GM20000 (cell line): ENCODE data around the gene RALGAPA2.

Experiments
- DNase-seq: peaks from one replicate; pipeline ENCODE4 v3.0.0; 2012; ENCODE audit warnings: low spot score
- CTCF ChIP-seq: IDR thresholded peaks from 2 replicates; pipeline ENCODE4 v1.5.1; 2012; ENCODE audit warnings: mild to moderate bottlenecking, control low read depth; ENCODE audit errors: extremely low read depth, missing control alignments

Gene RALGAPA2

DNA sequence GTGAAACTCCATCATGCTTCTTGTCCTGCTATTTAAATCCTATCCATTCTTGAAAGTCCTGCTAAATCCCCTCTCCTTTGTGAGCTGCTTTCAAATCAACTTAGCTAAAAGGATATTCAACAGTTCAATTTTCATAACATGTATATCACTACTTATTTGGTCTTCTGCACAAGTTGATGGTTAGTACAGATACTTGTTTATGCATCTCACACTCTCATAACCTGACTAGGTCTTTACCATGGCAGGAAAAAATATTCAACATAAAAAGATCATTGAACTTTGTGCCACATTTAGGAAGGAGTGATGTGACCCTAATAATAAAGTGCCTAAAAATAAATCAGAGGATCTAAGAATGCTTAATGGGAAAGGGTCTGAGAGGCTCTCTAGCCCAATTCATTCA, 148.2 kb downstream of the RALGAPA2 start:
- TF ChIP-seq CTCF, result no peak
- no peak for DNase-seq

- TF ChIP-seq CTCF, result no peak
- DNase-seq, result no peak
Observed at GRCh38 chr20:20562507-20562906, 149.9 kb downstream of the RALGAPA2 start.

GRCh38 chr20:20561841-20562240, 150.6 kb downstream of the RALGAPA2 start:
- DNase-seq, result no peak

GRCh38 chr20:20561172-20561571, 151.3 kb downstream of the RALGAPA2 start:
- no peak for DNase-seq
- no peak for TF ChIP-seq CTCF

More at GRCh38 chr20:20561841-20562240, 150.6 kb downstream of the RALGAPA2 start:
- TF ChIP-seq CTCF, result no peak

- no peak for DNase-seq
- no peak for TF ChIP-seq CTCF
Observed at GRCh38 chr20:20557406-20557805, 155.0 kb downstream of the RALGAPA2 start.

GRCh38 chr20:20555838-20556237, 156.6 kb downstream of the RALGAPA2 start:
- no peak for TF ChIP-seq CTCF
- no peak for DNase-seq

DNA sequence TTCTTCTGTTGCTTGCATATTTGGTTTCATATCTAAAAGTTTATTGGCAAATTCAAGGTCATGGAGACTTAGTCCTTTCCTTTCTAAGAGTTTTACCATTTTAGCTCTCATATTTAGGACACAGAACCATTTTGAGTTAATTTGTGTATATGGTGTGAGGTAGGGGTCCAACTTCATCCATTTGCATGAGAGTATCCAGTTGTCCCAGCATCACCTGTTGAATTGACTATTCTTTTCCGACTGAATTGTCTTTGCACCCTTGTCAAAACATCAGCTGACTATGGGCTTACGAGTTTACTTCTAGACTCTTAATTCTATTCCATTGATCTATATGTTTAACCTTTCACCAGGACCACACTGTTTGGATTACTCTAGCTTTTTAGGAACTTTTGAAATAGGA, 157.5 kb downstream of the RALGAPA2 start:
- no peak for TF ChIP-seq CTCF
- DNase-seq, result no peak
